HepG2 (cell line): ENCODE measurements around the gene ZBTB4. TPM values are rescaled to one million over a fixed set of nuclear protein-coding genes. Genes with fewer than 3 reads are reported as not detected.
A peak's percentile ranks its signal among the peaks of the same experiment; 100 is the strongest.

ENCODE experiments used
- HES4 ChIP-seq: sonication (generic); formaldehyde crosslinking; IDR thresholded peaks from 2 replicates; pipeline ENCODE4 v1.9.0; 2021; ENCODE audit warnings: mild to moderate bottlenecking, missing genetic modification reagents, borderline replicate concordance
- HNRNPL ChIP-seq: fragments of 200-400 bp; formaldehyde crosslinking; IDR thresholded peaks from 2 replicates; pipeline ENCODE4 v1.6.1; 2017; ENCODE audit warnings: mild to moderate bottlenecking, low read depth, low read length
- PRPF4 ChIP-seq: fragments of 200-400 bp; formaldehyde crosslinking; IDR thresholded peaks from 2 replicates; pipeline ENCODE4 v1.6.1; 2016; ENCODE audit warnings: low read length, low read depth; ENCODE audit not compliant: poor library complexity, severe bottlenecking
- RARG ChIP-seq: sonication (generic); formaldehyde crosslinking; IDR thresholded peaks from 2 replicates; pipeline ENCODE4 v1.4.0; 2020; ENCODE audit warnings: low read depth, mild to moderate bottlenecking, missing genetic modification reagents
- SMARCC2 ChIP-seq: fragments of 450-650 bp; IDR thresholded peaks from 2 replicates; pipeline ENCODE4 v1.6.1; 2017; ENCODE audit warnings: antibody characterized with exemption, mild to moderate bottlenecking
- SOX13 ChIP-seq, 3 experiments: fragments of 450-650 bp in 1 of 3; sonication (generic) in 1 of 3; formaldehyde crosslinking in 1 of 3; IDR thresholded peaks in 2 of 3; conservative IDR thresholded peaks in 1 of 3; 2 replicates each; pipeline versions ENCODE4 v1.5.0 to v1.6.1; 2016 to 2020; ENCODE audit warnings: antibody characterized with exemption in 1 of 3, mild to moderate bottlenecking in 1 of 3, missing compliant biosample characterization in 1 of 3, missing genetic modification reagents in 1 of 3, moderate library complexity in 1 of 3
- TBX2 ChIP-seq: sonication (generic); formaldehyde crosslinking; IDR thresholded peaks from 2 replicates; pipeline ENCODE4 v1.5.0; 2020; ENCODE audit warnings: missing genetic modification reagents, mild to moderate bottlenecking, borderline replicate concordance
- TEAD3 ChIP-seq: optimal IDR thresholded peaks from 2 replicates; pipeline ENCODE3; 2016; ENCODE audit warnings: borderline replicate concordance
- ZBTB8A ChIP-seq: sonication (generic); formaldehyde crosslinking; IDR thresholded peaks from 2 replicates; pipeline ENCODE4 v1.4.0; 2020; ENCODE audit warnings: mild to moderate bottlenecking, low read depth, missing genetic modification reagents, borderline replicate concordance
- ZMYM3 ChIP-seq: sonication (generic); formaldehyde crosslinking; IDR thresholded peaks from 2 replicates; pipeline ENCODE4 v1.5.1; 2020; ENCODE audit warnings: mild to moderate bottlenecking, missing genetic modification reagents
- ZNF644 ChIP-seq: IDR thresholded peaks from 2 replicates; pipeline ENCODE4 v1.6.1; 2016; ENCODE audit warnings: low read depth
- polyA plus RNA-seq, 8 experiments: library from polyadenylated mRNA; depleted of rRNA in 3 of 8; stranded (reverse) in 7 of 8; unstranded in 1 of 8; fragments of >200 nt; fragmentation: Illumina TruSeq in 4 of 8; extraction: Trizol in 4 of 8; gene quantifications; 2 replicates each; pipeline versions ENCODE4 v1.2.1 to v1.2.3, GENCODE V29; 2011 to 2016; ENCODE audit warnings: low read depth in 4 of 8, missing spikeins in 1 of 8, mixed read lengths in 1 of 8; ENCODE audit not compliant: insufficient read depth in 1 of 8
- total RNA-seq, 5 experiments: library from RNA; depleted of rRNA; stranded (reverse); fragments of >200 nt; fragmentation: Illumina TruSeq; extraction: Trizol; gene quantifications; 2 replicates each; pipeline ENCODE4 v1.2.3, GENCODE V29; 2016; ENCODE audit warnings: low read depth in 1 of 5
- TF ChIP-seq, protein P1 (sequence below): sonication (generic); formaldehyde crosslinking; IDR thresholded peaks from 2 replicates; pipeline ENCODE4 v1.8.0; 2022; ENCODE audit warnings: missing genetic modification reagents, mild to moderate bottlenecking, inconsistent platforms, borderline replicate concordance
- TF ChIP-seq, protein P2 (sequence below): sonication (generic); formaldehyde crosslinking; IDR thresholded peaks from 2 replicates; pipeline ENCODE4 v1.8.1; 2023; ENCODE audit warnings: missing genetic modification reagents, inconsistent platforms, borderline replicate concordance
- TF ChIP-seq, protein P3 (sequence below): sonication (generic); formaldehyde crosslinking; IDR thresholded peaks from 2 replicates; pipeline ENCODE4 v1.4.0; 2020; ENCODE audit warnings: missing genetic modification reagents, borderline replicate concordance
- TF ChIP-seq, protein P4 (sequence below): sonication (generic); formaldehyde crosslinking; IDR thresholded peaks from 2 replicates; pipeline ENCODE4 v1.8.1; 2023; ENCODE audit warnings: mild to moderate bottlenecking, missing genetic modification reagents, borderline replicate concordance

ZBTB4 gene
- total and polyA plus RNA-seq, 2 of the 13 experiments (the other 11 are each of a cell fraction or from before 2014, with no cell fraction given) = 4.3 to 7.4 TPM

DNA sequence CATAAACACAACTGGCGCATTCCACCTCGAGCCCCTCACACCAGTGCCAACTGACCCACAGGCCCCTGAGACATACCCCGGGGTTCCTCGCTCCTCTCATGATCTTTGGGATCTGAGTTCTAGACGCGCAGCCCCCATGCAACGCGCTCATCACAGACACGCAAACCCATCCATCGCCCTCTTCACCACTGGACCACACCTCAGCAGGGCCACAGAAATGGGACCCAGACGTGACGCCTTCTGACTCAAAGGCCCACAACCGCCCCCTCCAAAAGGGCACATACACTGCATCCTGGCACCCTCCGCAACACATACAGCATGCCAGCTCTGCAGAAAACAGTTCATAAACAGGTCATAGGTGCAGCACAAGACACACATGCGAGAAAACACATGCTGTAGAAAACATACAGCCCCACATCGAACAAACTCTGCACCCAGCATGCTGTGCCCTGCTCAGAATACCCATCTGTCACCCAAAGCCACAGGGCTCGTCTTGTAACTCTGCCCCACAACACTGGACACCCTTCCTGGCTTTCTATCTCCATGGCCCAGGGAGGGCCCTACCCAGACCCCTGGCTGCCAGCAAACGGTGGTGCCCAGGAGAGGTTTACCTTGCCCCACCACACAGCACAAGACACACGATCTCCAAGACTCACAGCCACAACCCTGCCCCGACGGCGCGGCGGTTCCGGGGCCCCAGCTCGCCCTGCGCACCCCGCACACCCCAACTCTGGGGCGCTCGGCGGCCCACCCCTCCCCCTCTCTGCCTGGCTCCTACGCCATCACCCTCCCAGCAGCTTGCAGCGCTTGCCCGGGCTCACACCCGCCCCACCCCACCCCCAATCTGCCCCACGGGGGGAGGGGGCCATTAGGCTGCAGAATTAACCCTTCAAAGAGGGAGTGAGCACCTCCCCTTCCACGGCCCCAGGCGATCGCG is 887 bp downstream of the ZBTB4 start (continued):
- TF ChIP-seq SOX13 (IDR thresholded peaks at IDR 0.05) (no peak), SOX13 (CRISPR knock-in tag; conservative IDR thresholded peaks at IDR 0.05 in 1 of 2, IDR thresholded peaks at IDR 0.05 in 1 of 2) (no peak), TBX2 (CRISPR knock-in tag) (no peak), HNRNPL (no peak), ZBTB8A (CRISPR knock-in tag) (no peak), ZNF644 (CRISPR knock-in tag) (no peak), ZMYM3 (CRISPR knock-in tag) (0 out of 2 replicates have a peak, but pooled peaks have one; percentile 9), TEAD3 (CRISPR knock-in tag) (no peak), HES4 (CRISPR knock-in tag) (no peak), RARG (no peak), SMARCC2 (no peak), PRPF4 (peak; percentile 83)
- TF ChIP-seq, protein P1, sequence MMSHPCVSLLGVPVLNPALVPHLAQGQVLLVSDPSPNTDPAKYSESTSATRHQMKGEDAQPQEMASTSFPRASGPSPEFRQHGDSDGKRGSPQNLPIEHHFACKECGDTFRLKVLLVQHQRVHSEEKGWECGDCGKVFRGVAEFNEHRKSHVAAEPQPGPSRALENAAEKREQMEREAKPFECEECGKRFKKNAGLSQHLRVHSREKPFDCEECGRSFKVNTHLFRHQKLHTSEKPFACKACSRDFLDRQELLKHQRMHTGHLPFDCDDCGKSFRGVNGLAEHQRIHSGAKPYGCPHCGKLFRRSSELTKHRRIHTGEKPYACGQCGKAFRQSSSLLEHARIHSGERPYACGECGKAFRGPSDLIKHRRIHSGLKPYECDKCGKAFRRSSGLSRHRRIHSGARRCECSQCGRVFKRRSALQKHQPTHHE (CRISPR knock-in tag) = no peak
- TF ChIP-seq, protein P2, sequence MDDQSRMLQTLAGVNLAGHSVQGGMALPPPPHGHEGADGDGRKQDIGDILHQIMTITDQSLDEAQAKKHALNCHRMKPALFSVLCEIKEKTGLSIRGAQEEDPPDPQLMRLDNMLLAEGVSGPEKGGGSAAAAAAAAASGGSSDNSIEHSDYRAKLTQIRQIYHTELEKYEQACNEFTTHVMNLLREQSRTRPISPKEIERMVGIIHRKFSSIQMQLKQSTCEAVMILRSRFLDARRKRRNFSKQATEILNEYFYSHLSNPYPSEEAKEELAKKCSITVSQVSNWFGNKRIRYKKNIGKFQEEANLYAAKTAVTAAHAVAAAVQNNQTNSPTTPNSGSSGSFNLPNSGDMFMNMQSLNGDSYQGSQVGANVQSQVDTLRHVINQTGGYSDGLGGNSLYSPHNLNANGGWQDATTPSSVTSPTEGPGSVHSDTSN = no peak
- TF ChIP-seq, protein P3, sequence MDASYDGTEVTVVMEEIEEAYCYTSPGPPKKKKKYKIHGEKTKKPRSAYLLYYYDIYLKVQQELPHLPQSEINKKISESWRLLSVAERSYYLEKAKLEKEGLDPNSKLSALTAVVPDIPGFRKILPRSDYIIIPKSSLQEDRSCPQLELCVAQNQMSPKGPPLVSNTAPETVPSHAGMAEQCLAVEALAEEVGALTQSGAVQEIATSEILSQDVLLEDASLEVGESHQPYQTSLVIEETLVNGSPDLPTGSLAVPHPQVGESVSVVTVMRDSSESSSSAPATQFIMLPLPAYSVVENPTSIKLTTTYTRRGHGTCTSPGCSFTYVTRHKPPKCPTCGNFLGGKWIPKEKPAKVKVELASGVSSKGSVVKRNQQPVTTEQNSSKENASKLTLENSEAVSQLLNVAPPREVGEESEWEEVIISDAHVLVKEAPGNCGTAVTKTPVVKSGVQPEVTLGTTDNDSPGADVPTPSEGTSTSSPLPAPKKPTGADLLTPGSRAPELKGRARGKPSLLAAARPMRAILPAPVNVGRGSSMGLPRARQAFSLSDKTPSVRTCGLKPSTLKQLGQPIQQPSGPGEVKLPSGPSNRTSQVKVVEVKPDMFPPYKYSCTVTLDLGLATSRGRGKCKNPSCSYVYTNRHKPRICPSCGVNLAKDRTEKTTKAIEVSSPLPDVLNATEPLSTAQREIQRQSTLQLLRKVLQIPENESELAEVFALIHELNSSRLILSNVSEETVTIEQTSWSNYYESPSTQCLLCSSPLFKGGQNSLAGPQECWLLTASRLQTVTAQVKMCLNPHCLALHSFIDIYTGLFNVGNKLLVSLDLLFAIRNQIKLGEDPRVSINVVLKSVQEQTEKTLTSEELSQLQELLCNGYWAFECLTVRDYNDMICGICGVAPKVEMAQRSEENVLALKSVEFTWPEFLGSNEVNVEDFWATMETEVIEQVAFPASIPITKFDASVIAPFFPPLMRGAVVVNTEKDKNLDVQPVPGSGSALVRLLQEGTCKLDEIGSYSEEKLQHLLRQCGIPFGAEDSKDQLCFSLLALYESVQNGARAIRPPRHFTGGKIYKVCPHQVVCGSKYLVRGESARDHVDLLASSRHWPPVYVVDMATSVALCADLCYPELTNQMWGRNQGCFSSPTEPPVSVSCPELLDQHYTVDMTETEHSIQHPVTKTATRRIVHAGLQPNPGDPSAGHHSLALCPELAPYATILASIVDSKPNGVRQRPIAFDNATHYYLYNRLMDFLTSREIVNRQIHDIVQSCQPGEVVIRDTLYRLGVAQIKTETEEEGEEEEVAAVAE (CRISPR knock-in tag) = no peak
- TF ChIP-seq, protein P4, sequence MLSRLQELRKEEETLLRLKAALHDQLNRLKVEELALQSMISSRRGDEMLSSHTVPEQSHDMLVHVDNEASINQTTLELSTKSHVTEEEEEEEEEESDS (CRISPR knock-in tag) = no peak
